Measurements from ENCODE around the gene KIF3C. TPM values are rescaled to one million over a fixed set of nuclear protein-coding genes. Genes with fewer than 3 reads are reported as not detected.
"Not testable (repeated sequence)": the region's sequence is repeated elsewhere in the genome, so short reads cannot be mapped to it uniquely, and the experiment has no call there.

KIF3C gene
- total RNA-seq, 2 donors from 2014 or later, result 4.0 to 4.2 TPM

DNA sequence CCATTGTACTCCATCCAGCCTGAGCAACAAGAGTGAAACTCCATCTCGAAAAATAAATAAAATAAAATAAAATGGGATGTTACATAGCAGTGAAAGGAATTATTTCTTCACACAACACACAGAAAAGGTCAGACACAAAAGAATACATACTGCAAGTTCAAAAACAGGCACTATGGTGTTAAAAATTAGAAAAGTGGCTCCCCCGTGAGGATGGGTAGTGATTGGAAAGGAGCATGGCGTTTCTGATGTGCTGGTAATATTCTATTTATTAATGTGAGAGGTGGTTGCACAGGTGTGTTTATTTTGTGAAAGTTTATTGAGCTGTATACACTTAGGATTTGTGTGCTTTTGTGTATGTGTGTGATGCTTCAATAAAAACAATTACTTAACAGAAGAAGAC lies 28.6 kb upstream of the KIF3C start:
- no peak for ATAC-seq (replicated peaks in 1 of 2)
- Mint-ChIP-seq H3K9me3 (peaks cover 0 to 3% of the 10 kb centered on the region in 2 donors), H3K4me3 (no peak overlapping the region), H3K27ac (no peak overlapping the region), H3K27me3 (ENCODE audit: low read depth) (no peaks in the 10 kb centered on the region), H3K4me1 (ENCODE audit: low read depth) (no peaks in the 10 kb centered on the region), H3K36me3 (ENCODE audit: insufficient read depth in 2 of 2) (no peaks in the 10 kb centered on the region)
- no peak for DNase-seq

DNA sequence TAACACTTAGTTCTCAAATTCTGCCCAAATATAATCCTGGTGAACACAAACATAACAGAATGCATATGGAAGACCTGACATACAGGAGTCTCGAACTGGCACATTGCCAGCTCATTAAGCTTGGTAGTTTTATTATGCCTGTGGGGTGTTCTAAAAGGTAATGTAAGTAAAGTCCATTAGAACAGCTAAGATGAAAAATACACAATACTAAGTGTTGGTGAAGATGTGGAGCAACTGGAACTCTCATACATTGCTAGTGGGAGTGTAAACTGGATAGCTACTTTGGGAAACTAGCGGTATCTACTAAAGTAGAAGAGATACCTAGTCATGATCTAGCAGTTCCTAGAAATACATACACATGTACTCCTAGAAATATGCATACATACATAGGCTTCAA lies 27.3 kb upstream of the KIF3C start:
- H3K9me3 Mint-ChIP-seq, result peaks cover 0 to 3% of the 10 kb centered on the region in 2 donors
- ATAC-seq (replicated peaks in 1 of 2) (no peak), DNase-seq (no peak)
- H3K27ac Mint-ChIP-seq, result no peak overlapping the region
- no peaks in the 10 kb centered on the region for H3K27me3 Mint-ChIP-seq (ENCODE audit: low read depth)
- H3K4me1 Mint-ChIP-seq (ENCODE audit: low read depth), result no peaks in the 10 kb centered on the region
- no peak overlapping the region for H3K4me3 Mint-ChIP-seq
- no peaks in the 10 kb centered on the region for H3K36me3 Mint-ChIP-seq (ENCODE audit: insufficient read depth in 2 of 2)

DNA sequence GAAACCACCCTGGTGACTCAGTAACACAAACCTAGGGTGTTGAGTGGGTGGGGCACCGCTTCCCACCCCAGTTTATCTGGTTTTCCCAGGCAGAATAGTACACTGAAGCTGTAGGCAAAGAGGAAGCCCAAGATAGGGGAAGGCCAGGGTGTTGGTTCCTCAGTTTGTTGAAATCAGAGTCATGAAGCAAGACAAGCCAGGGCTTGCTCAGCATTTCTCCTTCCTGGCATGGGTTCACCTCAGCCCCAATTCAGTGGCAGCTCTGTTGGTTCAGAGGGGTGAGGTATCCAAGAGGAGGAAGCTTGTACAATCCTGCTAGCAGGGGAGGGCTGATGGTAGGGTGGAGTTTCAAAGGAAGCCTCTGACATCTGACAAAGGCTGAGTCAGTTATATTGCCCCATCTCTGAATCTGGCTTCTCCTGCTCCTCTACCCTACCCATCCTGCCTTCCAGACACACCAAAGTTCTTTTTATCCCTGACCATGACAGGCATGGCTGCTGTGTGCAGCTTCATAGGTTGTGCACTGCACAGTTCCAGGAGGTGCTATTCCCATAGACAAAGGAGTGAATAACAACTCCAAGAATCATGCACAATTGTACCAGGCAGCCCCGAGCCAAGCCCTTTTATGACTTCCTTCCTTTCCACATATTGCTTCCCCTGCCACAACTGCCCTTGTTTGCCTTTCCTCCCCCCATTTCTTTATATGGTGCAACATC lies 26.7 kb upstream of the KIF3C start:
- H3K4me1 Mint-ChIP-seq (ENCODE audit: low read depth), result no peaks in the 10 kb centered on the region
- no peaks in the 10 kb centered on the region for H3K36me3 Mint-ChIP-seq (ENCODE audit: insufficient read depth in 2 of 2)
- DNase-seq (no peak), ATAC-seq (replicated peaks in 1 of 2) (no peak)
- peaks cover 0 to 3% of the 10 kb centered on the region in 2 donors for H3K9me3 Mint-ChIP-seq
- H3K4me3 Mint-ChIP-seq, result no peak overlapping the region
- H3K27ac Mint-ChIP-seq, result no peak overlapping the region
- no peaks in the 10 kb centered on the region for H3K27me3 Mint-ChIP-seq (ENCODE audit: low read depth)

DNA sequence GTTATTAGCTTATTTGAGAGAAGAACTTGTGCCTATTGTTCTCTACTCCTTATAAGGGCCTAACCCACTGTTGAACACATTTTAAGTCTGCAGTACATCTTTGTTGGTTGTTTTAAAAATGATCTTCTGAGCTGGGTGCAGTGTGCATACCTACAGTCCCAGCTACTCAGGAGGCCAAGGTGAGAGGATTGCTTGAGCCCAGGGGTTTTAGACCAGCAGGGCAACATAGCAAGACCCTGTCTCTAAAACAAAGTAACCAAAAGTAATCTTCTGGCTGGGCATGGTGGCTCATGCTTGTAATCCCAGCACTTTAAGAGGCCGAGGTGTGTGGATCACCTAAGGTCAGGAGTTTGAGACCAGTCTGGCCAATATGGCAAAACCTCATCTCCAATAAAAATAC lies 25.8 kb upstream of the KIF3C start:
- no peak for ATAC-seq (replicated peaks in 1 of 2)
- no peak for DNase-seq
- Mint-ChIP-seq H3K27me3 (ENCODE audit: low read depth) (no peaks in the 10 kb centered on the region), H3K36me3 (ENCODE audit: insufficient read depth in 2 of 2) (no peaks in the 10 kb centered on the region), H3K4me3 (no peak overlapping the region), H3K4me1 (ENCODE audit: low read depth) (no peaks in the 10 kb centered on the region), H3K9me3 (peaks cover 0 to 3% of the 10 kb centered on the region in 2 donors), H3K27ac (no peak overlapping the region)

DNA sequence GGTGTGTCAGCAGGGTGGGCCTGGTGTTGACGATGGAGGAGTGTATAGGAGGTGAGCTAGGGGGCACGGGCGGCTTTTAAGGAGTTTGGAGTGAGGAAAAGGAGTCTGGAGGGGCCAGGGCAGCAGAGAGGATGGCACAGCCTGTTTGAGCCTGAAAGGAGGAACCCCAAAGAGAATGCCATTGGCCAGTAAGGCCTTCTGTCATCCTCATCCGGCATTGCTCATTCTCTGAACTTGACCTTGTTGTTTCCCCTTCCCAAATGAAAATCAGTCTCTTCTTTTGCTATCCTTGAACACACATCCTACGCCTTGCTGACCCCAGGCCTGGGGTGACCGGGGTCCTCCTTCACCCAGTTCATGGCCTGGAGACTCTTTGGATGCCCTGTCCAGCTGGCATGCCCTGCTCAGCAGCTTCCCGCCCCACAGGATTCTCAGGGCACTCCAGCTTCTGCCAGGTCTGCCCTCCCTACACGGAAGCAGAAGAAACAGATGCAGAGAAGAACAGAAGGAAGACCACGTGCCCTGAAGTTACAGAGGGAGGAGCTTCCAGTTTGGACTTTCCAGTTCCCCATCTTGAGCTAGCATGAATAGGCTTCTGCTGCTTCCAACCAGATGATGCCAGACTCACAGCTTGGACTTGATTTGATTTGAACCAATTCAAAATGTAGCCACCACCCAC lies 20.5 kb upstream of the KIF3C start:
- no peaks in the 10 kb centered on the region for H3K36me3 Mint-ChIP-seq (ENCODE audit: insufficient read depth in 2 of 2)
- no peaks in the 10 kb centered on the region for H3K9me3 Mint-ChIP-seq
- H3K4me1 Mint-ChIP-seq (ENCODE audit: low read depth), result no peaks in the 10 kb centered on the region
- no peak overlapping the region for H3K4me3 Mint-ChIP-seq
- DNase-seq (no peak), ATAC-seq (replicated peaks in 1 of 2) (no peak)
- H3K27me3 Mint-ChIP-seq (ENCODE audit: low read depth), result no peaks in the 10 kb centered on the region
- H3K27ac Mint-ChIP-seq, result no peak overlapping the region

DNA sequence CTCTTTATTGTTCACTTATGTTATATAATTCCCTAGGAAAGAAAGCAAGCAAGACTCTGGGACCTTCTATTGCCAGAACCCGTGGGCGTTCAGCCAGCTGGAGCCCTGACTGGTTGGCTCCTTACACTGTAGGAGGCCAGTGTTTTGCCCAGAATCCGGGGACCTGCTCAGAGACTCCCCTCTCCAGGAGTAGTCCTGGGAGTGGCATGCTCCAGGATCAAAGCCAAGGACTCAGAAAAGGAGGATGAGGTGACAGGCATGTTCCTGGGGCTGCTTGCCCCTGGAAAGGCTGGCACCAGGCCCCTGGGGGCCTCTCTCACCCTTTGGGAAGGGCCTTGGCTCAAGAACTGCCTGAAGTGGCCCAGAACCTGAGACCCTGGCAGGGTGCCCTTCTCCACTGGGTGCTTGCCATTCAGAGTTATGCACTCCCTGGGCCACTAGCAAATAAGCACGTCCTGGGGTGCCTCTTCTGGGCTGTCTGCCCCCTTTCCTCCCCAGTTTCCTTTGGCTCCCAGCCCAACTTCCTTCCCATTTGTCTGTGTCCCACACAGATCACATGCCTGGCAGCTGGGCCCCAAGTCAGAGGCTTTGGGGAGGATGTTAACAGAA lies 19.6 kb upstream of the KIF3C start:
- no peaks in the 10 kb centered on the region for H3K4me1 Mint-ChIP-seq (ENCODE audit: low read depth)
- no peaks in the 10 kb centered on the region for H3K36me3 Mint-ChIP-seq (ENCODE audit: insufficient read depth in 2 of 2)
- H3K27me3 Mint-ChIP-seq (ENCODE audit: low read depth), result no peaks in the 10 kb centered on the region
- no peaks in the 10 kb centered on the region for H3K9me3 Mint-ChIP-seq
- no peak overlapping the region for H3K4me3 Mint-ChIP-seq
- no peak for DNase-seq
- ATAC-seq (replicated peaks in 1 of 2), result no peak
- H3K27ac Mint-ChIP-seq, result no peak overlapping the region

DNA sequence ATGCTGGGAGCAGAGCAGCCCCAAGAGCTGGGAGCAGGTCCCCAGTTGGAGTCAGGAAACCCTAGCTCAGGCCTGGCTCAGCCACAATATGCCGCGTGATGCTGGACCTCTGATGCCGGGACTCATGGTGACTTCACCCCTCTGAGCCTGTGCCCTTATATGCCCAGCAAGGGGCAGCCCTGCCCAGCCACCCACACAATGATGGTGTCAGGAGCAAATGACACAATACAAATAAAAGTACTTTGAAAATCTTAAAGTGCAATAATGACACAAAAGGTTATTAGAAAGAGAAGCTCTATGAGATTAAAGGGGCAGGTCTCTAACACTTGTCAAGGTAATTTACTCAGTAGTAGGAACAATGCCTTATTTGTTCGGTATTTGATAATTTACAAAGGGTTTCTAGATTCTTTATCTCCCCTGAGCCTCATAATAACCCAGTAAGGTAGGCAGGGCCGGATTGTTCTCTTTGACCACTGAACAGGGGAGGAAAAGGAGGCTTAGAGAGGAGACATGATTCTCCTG lies 18.3 kb upstream of the KIF3C start:
- DNase-seq, result no peak
- H3K27me3 Mint-ChIP-seq (ENCODE audit: low read depth), result no peaks in the 10 kb centered on the region
- no peaks in the 10 kb centered on the region for H3K4me1 Mint-ChIP-seq (ENCODE audit: low read depth)
- no peak overlapping the region for H3K4me3 Mint-ChIP-seq
- ATAC-seq (replicated peaks in 1 of 2), result no peak
- no peak overlapping the region for H3K27ac Mint-ChIP-seq
- H3K36me3 Mint-ChIP-seq (ENCODE audit: insufficient read depth in 2 of 2), result no peaks in the 10 kb centered on the region
- H3K9me3 Mint-ChIP-seq, result no peaks in the 10 kb centered on the region

DNA sequence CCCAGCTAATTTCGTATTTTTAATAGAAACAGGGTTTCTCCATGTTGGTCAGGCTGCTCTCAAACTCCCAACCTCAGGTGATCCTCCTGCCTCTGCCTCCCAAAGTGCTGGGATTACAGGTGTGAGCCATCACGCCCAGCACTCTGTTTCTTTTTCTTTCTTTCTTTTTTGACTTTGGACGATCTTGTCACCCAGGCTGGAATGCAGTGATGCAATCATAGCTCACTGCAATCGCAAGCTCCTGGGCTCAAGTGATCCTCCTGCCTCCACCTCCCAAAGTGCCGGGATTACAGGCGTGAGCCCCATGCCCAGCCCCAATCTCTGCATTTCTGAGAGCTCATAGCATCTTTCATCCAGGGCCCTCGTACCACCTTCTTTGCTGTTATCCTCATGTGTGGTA lies 17.1 kb upstream of the KIF3C start:
- H3K36me3 Mint-ChIP-seq (ENCODE audit: insufficient read depth in 2 of 2); H3K27ac Mint-ChIP-seq; H3K4me3 Mint-ChIP-seq; DNase-seq; H3K4me1 Mint-ChIP-seq (ENCODE audit: low read depth); H3K27me3 Mint-ChIP-seq (ENCODE audit: low read depth); ATAC-seq (replicated peaks in 1 of 2); H3K9me3 Mint-ChIP-seq: not testable (repeated sequence)

DNA sequence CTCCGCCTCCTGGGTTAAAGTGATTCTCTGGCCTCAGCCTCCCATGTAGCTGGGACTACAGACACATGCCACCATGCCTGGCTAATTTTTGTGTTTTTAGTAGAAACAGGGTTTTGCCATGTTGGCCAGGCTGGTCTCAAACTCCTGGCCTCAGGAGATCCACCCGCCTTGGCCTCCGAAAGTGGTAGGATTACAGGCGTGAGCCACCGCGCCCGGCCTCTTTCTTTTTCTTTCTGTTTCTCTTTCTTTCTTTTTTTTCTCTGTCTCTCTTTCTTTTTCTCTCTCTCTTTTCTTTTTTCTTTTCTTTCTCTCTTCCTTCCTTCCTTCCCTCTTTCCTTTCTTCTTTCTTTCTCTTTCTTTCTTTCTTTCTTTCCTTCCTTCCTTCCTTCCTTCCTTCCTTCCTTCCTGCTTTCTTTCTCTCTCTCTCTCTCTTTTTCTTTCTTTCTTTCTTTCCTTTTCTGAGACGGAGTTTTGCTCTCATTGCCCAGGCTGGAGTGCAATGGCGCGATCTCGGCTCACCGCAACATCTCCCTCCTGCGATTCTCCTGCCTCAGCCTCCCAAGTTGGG lies 16.6 kb upstream of the KIF3C start:
- H3K27me3 Mint-ChIP-seq (ENCODE audit: low read depth); DNase-seq; H3K9me3 Mint-ChIP-seq; H3K4me3 Mint-ChIP-seq; H3K36me3 Mint-ChIP-seq (ENCODE audit: insufficient read depth in 2 of 2); H3K4me1 Mint-ChIP-seq (ENCODE audit: low read depth); ATAC-seq (replicated peaks in 1 of 2): not testable (repeated sequence)
- peak overlapping the region; percentile 62 for H3K27ac Mint-ChIP-seq

DNA sequence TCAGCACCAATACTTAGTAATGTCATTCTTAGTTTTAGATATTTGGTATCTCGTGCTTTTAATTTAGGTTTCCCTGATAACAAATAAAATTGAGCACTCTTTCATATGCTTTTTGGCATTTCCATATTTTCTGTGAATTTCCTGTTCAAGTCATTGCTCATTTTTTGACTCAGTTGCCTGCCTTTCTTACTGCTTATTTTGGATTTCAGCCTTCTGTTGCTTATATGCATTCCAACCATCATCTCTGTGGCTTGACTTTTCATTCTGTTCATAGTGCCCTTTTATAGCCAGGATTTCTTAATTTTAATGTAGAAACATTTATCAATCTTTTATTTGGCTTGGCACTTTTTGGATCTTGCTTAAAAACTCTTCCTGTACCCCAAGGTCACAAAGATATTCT lies 14.5 kb upstream of the KIF3C start:
- Mint-ChIP-seq H3K4me3 (no peak overlapping the region), H3K27ac (no peak overlapping the region), H3K36me3 (ENCODE audit: insufficient read depth in 2 of 2) (no peaks in the 10 kb centered on the region), H3K27me3 (ENCODE audit: low read depth) (no peaks in the 10 kb centered on the region), H3K4me1 (ENCODE audit: low read depth) (peaks cover 7% of the 10 kb centered on the region), H3K9me3 (no peaks in the 10 kb centered on the region)
- ATAC-seq (replicated peaks in 1 of 2), result no peak
- no peak for DNase-seq

DNA sequence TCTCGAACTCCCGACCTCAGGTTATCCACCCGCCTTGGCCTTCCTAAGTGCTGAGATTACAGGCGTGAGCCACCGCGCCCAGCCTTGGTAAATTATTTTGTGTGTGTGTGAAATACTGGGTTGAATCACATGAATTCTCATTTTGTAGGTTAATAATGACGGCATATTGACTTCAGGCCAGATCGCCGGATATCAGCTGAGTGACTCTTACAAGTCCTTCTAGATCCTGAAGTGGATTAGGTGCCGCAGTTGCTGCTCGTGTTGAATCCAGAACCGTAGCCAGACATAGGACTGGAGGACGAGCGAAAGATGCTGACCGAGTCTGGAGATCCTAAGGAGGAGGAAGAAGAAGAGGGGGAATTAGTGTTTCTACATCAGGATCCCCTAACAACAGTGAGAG lies 12.2 kb upstream of the KIF3C start:
- Mint-ChIP-seq H3K36me3 (ENCODE audit: insufficient read depth in 2 of 2) (no peaks in the 10 kb centered on the region), H3K4me3 (no peak overlapping the region), H3K27ac (no peak overlapping the region), H3K4me1 (ENCODE audit: low read depth) (peaks cover 21% of the 10 kb centered on the region), H3K27me3 (ENCODE audit: low read depth) (no peaks in the 10 kb centered on the region), H3K9me3 (no peaks in the 10 kb centered on the region)
- ATAC-seq (replicated peaks in 1 of 2), result no peak
- no peak for DNase-seq

DNA sequence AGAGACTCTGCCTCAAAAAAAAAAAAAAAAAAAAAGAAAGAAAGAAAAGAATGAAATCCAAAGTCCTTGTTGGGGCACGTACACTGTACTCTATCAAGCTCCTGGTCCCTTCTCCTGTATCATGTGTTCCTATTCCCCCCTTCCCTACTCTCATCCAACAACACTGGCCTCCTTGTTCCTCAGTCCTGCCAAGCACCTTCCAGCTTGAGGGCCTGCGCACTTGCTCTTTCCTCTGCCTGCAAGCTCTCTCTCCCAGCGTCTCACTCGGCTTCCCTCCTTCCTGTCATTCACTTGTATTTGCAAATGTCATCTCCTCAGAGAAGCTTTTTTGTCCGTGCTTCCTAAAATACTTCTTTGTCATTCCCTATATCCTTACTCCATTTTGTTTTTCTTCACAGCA lies 10.8 kb upstream of the KIF3C start:
- no peaks in the 10 kb centered on the region for H3K9me3 Mint-ChIP-seq
- DNase-seq, result no peak
- H3K4me1 Mint-ChIP-seq (ENCODE audit: low read depth), result peaks cover 21% of the 10 kb centered on the region
- H3K36me3 Mint-ChIP-seq (ENCODE audit: insufficient read depth in 2 of 2), result no peaks in the 10 kb centered on the region
- no peak overlapping the region for H3K4me3 Mint-ChIP-seq
- no peaks in the 10 kb centered on the region for H3K27me3 Mint-ChIP-seq (ENCODE audit: low read depth)
- ATAC-seq (replicated peaks in 1 of 2), result no peak
- no peak overlapping the region for H3K27ac Mint-ChIP-seq

DNA sequence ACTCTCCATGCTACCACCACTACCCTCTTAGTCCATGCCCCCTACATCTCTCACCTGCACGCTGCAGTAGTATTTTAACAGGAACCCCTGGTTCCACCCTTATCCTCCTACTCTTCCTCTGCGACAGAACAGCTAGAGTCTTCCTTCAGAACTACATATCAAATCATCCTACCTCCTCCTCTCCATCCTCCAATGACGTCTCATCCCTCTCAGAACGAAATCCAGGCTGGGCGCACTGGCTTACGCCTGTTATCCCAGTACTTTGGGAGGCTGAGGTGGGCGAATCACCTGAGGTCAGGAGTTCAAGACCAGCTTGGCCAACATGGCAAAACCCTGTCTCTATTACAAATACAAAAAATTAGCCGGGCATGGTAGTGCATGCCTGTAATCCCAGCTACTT lies 10.3 kb upstream of the KIF3C start:
- Mint-ChIP-seq H3K27me3 (ENCODE audit: low read depth) (no peaks in the 10 kb centered on the region), H3K4me3 (no peak overlapping the region), H3K4me1 (ENCODE audit: low read depth) (peaks cover 21% of the 10 kb centered on the region), H3K9me3 (no peaks in the 10 kb centered on the region), H3K27ac (no peak overlapping the region), H3K36me3 (ENCODE audit: insufficient read depth in 2 of 2) (no peaks in the 10 kb centered on the region)
- ATAC-seq (replicated peaks in 1 of 2) (no peak), DNase-seq (no peak)
